MM.1S (cell line): ENCODE results near the gene PRKCE.

Experiments used
- CTCF ChIP-seq: fragments of 300-600 bp; sonication (generic); IDR thresholded peaks from 2 replicates; pipeline ENCODE4 v1.5.1; 2016; ENCODE audit warnings: antibody characterized with exemption, low read length, mixed read lengths
- EZH2 ChIP-seq: fragments of 300-600 bp; sonication (generic); optimal IDR thresholded peaks from 2 replicates; pipeline ENCODE3; 2017; ENCODE audit warnings: low read depth, mild to moderate bottlenecking, antibody characterized with exemption, low read length, mixed read lengths

- TF ChIP-seq EZH2 (no peak), CTCF (no peak)
These were observed 277.5 kb downstream of the PRKCE start for GRCh38 chr2:45928946-45929345.
